ENCODE results near the gene PDE3B.

The PDE3B gene

GRCh38 chr11:14894657-14895598 is 251.3 kb downstream of the PDE3B start:
- Histone ChIP-seq H2AFZ (no peak overlapping the region), H3K79me2 (no peaks in the 10 kb centered on the region), H3K27me3 (ENCODE audit: control insufficient read depth, insufficient read depth, low read length) (no peaks in the 10 kb centered on the region), H3K9me3 (ENCODE audit: control insufficient read depth, low read length) (no peaks in the 10 kb centered on the region), H3K4me2 (ENCODE audit: low read length) (no peak overlapping the region), H3K4me1 (no peaks in the 10 kb centered on the region), H3K9ac (no peak overlapping the region), H3K36me3 (ENCODE audit: control insufficient read depth, insufficient read depth, low read length) (no peaks in the 10 kb centered on the region), H3K27ac (no peak overlapping the region), H3K4me3 (ENCODE audit: low read depth, low read length) (no peak overlapping the region)
- no peak for TF ChIP-seq CTCF (IDR thresholded peaks at IDR 0.05)

GRCh38 chr11:14898355-14898754 is 254.8 kb downstream of the PDE3B start:
- TF ChIP-seq CTCF (IDR thresholded peaks at IDR 0.05), result no peak
- H3K9ac ChIP-seq, result no peak overlapping the region
- no peak overlapping the region for H2AFZ ChIP-seq
- no peak overlapping the region for H3K4me2 ChIP-seq (ENCODE audit: low read length)
- H3K36me3 ChIP-seq (ENCODE audit: control insufficient read depth, insufficient read depth, low read length), result no peaks in the 10 kb centered on the region
- H3K27ac ChIP-seq, result no peak overlapping the region
- no peak overlapping the region for H3K4me3 ChIP-seq (ENCODE audit: low read depth, low read length)
- H3K27me3 ChIP-seq (ENCODE audit: control insufficient read depth, insufficient read depth, low read length), result no peaks in the 10 kb centered on the region
- no peaks in the 10 kb centered on the region for H3K79me2 ChIP-seq
- H3K9me3 ChIP-seq (ENCODE audit: control insufficient read depth, low read length), result no peaks in the 10 kb centered on the region
- H3K4me1 ChIP-seq, result no peaks in the 10 kb centered on the region

- no peaks in the 10 kb centered on the region for H3K79me2 ChIP-seq
- no peaks in the 10 kb centered on the region for H3K9me3 ChIP-seq (ENCODE audit: control insufficient read depth, low read length)
- H3K4me2 ChIP-seq (ENCODE audit: low read length), result no peak overlapping the region
- H3K4me1 ChIP-seq, result no peaks in the 10 kb centered on the region
- no peak overlapping the region for H3K9ac ChIP-seq
- no peak for TF ChIP-seq CTCF (IDR thresholded peaks at IDR 0.05)
- no peaks in the 10 kb centered on the region for H3K27me3 ChIP-seq (ENCODE audit: control insufficient read depth, insufficient read depth, low read length)
- H3K4me3 ChIP-seq (ENCODE audit: low read depth, low read length), result no peak overlapping the region
- H3K36me3 ChIP-seq (ENCODE audit: control insufficient read depth, insufficient read depth, low read length), result no peaks in the 10 kb centered on the region
- no peak overlapping the region for H2AFZ ChIP-seq
- no peak overlapping the region for H3K27ac ChIP-seq
Observed at GRCh38 chr11:14898906-14899305, 255.3 kb downstream of the PDE3B start.

GRCh38 chr11:14902650-14903350 is 259.2 kb downstream of the PDE3B start:
- no peak overlapping the region for H3K4me2 ChIP-seq (ENCODE audit: low read length)
- H3K79me2 ChIP-seq, result no peaks in the 10 kb centered on the region
- H3K9ac ChIP-seq, result no peak overlapping the region
- no peaks in the 10 kb centered on the region for H3K27me3 ChIP-seq (ENCODE audit: control insufficient read depth, insufficient read depth, low read length)
- H3K27ac ChIP-seq, result no peak overlapping the region
- no peak for TF ChIP-seq CTCF (IDR thresholded peaks at IDR 0.05)
- no peaks in the 10 kb centered on the region for H3K36me3 ChIP-seq (ENCODE audit: control insufficient read depth, insufficient read depth, low read length)
- peaks cover 3% of the 10 kb centered on the region for H3K4me1 ChIP-seq
- H3K9me3 ChIP-seq (ENCODE audit: control insufficient read depth, low read length), result no peaks in the 10 kb centered on the region
- H2AFZ ChIP-seq, result no peak overlapping the region
- H3K4me3 ChIP-seq (ENCODE audit: low read depth, low read length), result no peak overlapping the region
